Activated naive CD4-positive, alpha-beta T cell treated with anti-CD3 and anti-CD28 coated beads, Interleukin-2, amount 50 U/mL, for 72 hours (primary cell): ENCODE results near the gene SEC16A. TPM values are rescaled to one million over a fixed set of nuclear protein-coding genes. Genes with fewer than 3 reads are reported as not detected.
A peak's percentile ranks its signal among the peaks of the same experiment; 100 is the strongest.

Experiments
- ATAC-seq, 2 donors: fragments of 150-1000 bp; cut with Tn5 transposase; 2 replicates each; pipeline ENCODE4 v1.10.0; 2021; ENCODE audit warnings: mild to moderate bottlenecking in 2 of 2, moderate library complexity in 2 of 2
- DNase-seq, 2 donors: peaks; one replicate each; pipeline ENCODE4 v3.0.0; 2021 to 2022; ENCODE audit warnings: low spot score in 2 of 2
- H3K27ac Mint-ChIP-seq, 2 donors: one replicate each; pipeline ENCODE4 v1.8.0; 2022; ENCODE audit warnings: mild to moderate bottlenecking in 2 of 2, mixed read lengths in 2 of 2
- H3K36me3 Mint-ChIP-seq, 2 donors: one replicate each; pipeline ENCODE4 v1.8.0; 2022; ENCODE audit warnings: mixed read lengths in 2 of 2
- H3K9me3 Mint-ChIP-seq, 2 donors: one replicate each; pipeline ENCODE4 v1.8.0; 2022; ENCODE audit warnings: mixed read lengths in 2 of 2
- total RNA-seq, 2 donors: library from RNA; stranded (reverse); gene quantifications; one replicate each; pipeline ENCODE4 v1.2.3, GENCODE V29; 2022

Gene SEC16A
- total RNA-seq, 2 donors from 2014 or later, result 56.6 to 79.5 TPM

- Mint-ChIP-seq H3K36me3 (no peaks in the 10 kb centered on the region), H3K9me3 (no peaks in the 10 kb centered on the region), H3K27ac (no peak overlapping the region)
- DNase-seq (no peak), ATAC-seq (no peak)
These were observed 14.2 kb upstream of the SEC16A start for GRCh38 chr9:136496801-136497620.

GRCh38 chr9:136496181-136496580 is 13.3 kb upstream of the SEC16A start:
- H3K36me3 Mint-ChIP-seq, result no peaks in the 10 kb centered on the region

GRCh38 chr9:136495238-136495800 is 12.5 kb upstream of the SEC16A start:
- no peak overlapping the region for H3K27ac Mint-ChIP-seq
- H3K9me3 Mint-ChIP-seq, result no peaks in the 10 kb centered on the region
- ATAC-seq, result no peak
- no peaks in the 10 kb centered on the region for H3K36me3 Mint-ChIP-seq
- no peak for DNase-seq

More at GRCh38 chr9:136496181-136496580, 13.3 kb upstream of the SEC16A start:
- ATAC-seq (no peak), DNase-seq (no peak)
- Mint-ChIP-seq H3K9me3 (no peaks in the 10 kb centered on the region), H3K27ac (peak overlapping the region in 1 of 2 donors; percentile 9)

GRCh38 chr9:136494531-136495215 is 11.8 kb upstream of the SEC16A start:
- ATAC-seq (no peak), DNase-seq (no peak)
- Mint-ChIP-seq H3K9me3 (no peaks in the 10 kb centered on the region), H3K36me3 (no peaks in the 10 kb centered on the region), H3K27ac (peak overlapping the region in 1 of 2 donors; percentile 64)

GRCh38 chr9:136494012-136494411 is 11.2 kb upstream of the SEC16A start:
- peak overlapping the region in 1 of 2 donors; percentile 64 for H3K27ac Mint-ChIP-seq
- DNase-seq (no peak), ATAC-seq (peak in 1 of 2 donors; percentile 20)
- H3K9me3 Mint-ChIP-seq, result no peaks in the 10 kb centered on the region
- H3K36me3 Mint-ChIP-seq, result no peaks in the 10 kb centered on the region

- Mint-ChIP-seq H3K27ac (peak overlapping the region in 1 of 2 donors; percentile 64), H3K9me3 (no peaks in the 10 kb centered on the region)
- ATAC-seq, result peak; percentile 7 to 22
These were observed 10.7 kb upstream of the SEC16A start for GRCh38 chr9:136493567-136493971.

GRCh38 chr9:136492978-136493522 is 10.2 kb upstream of the SEC16A start:
- Mint-ChIP-seq H3K36me3 (no peaks in the 10 kb centered on the region), H3K27ac (no peak overlapping the region), H3K9me3 (no peaks in the 10 kb centered on the region)
- DNase-seq, result no peak
- ATAC-seq, result peak in 1 of 2 donors; percentile 7

More at GRCh38 chr9:136493567-136493971, 10.7 kb upstream of the SEC16A start:
- DNase-seq, result no peak
- H3K36me3 Mint-ChIP-seq, result no peaks in the 10 kb centered on the region

- ATAC-seq, result no peak
These were observed 6.9 kb upstream of the SEC16A start for GRCh38 chr9:136489731-136490130.

GRCh38 chr9:136488247-136489214 is 5.7 kb upstream of the SEC16A start:
- peak; percentile 44 to 46 for ATAC-seq
- H3K9me3 Mint-ChIP-seq, result no peaks in the 10 kb centered on the region
- H3K27ac Mint-ChIP-seq, result peak overlapping the region in 1 of 2 donors; percentile 12

More at GRCh38 chr9:136489731-136490130, 6.9 kb upstream of the SEC16A start:
- no peaks in the 10 kb centered on the region for H3K9me3 Mint-ChIP-seq
- H3K36me3 Mint-ChIP-seq, result no peaks in the 10 kb centered on the region
- no peak for DNase-seq
- H3K27ac Mint-ChIP-seq, result no peak overlapping the region

GRCh38 chr9:136487672-136488071 is 4.8 kb upstream of the SEC16A start:
- peak overlapping the region in 1 of 2 donors; percentile 12 for H3K27ac Mint-ChIP-seq
- ATAC-seq (no peak), DNase-seq (no peak)
- peaks cover 0 to 2% of the 10 kb centered on the region in 2 donors for H3K36me3 Mint-ChIP-seq
- no peaks in the 10 kb centered on the region for H3K9me3 Mint-ChIP-seq

More at GRCh38 chr9:136488247-136489214, 5.7 kb upstream of the SEC16A start:
- no peaks in the 10 kb centered on the region for H3K36me3 Mint-ChIP-seq
- peak; percentile 78 to 83 for DNase-seq

GRCh38 chr9:136486823-136487620 is 4.2 kb upstream of the SEC16A start:
- no peak overlapping the region for H3K27ac Mint-ChIP-seq
- ATAC-seq (no peak), DNase-seq (no peak)
- H3K36me3 Mint-ChIP-seq, result peaks cover 4 to 8% of the 10 kb centered on the region in 2 donors
- no peaks in the 10 kb centered on the region for H3K9me3 Mint-ChIP-seq

GRCh38 chr9:136486131-136486530 is 3.3 kb upstream of the SEC16A start:
- Mint-ChIP-seq H3K36me3 (peaks cover 10 to 15% of the 10 kb centered on the region in 2 donors), H3K9me3 (no peaks in the 10 kb centered on the region), H3K27ac (no peak overlapping the region)
- no peak for DNase-seq
- no peak for ATAC-seq

- DNase-seq (peak; percentile 79 to 87), ATAC-seq (peak in 1 of 2 donors; percentile 19)
- Mint-ChIP-seq H3K9me3 (no peaks in the 10 kb centered on the region), H3K27ac (no peak overlapping the region), H3K36me3 (peaks cover 10 to 15% of the 10 kb centered on the region in 2 donors)
These were observed 2.5 kb upstream of the SEC16A start for GRCh38 chr9:136485049-136486045.
